PC-3 (cell line): ENCODE results near the gene L3MBTL1.

Experiments used
- CTCF ChIP-seq: fragments of 300-600 bp; sonication (generic); conservative IDR thresholded peaks from 2 replicates; pipeline ENCODE4 v1.5.1; 2017; ENCODE audit warnings: antibody characterized with exemption, low read depth, mild to moderate bottlenecking, low read length
- EZH2phosphoT487 ChIP-seq: fragments of 300-600 bp; sonication (generic); IDR thresholded peaks from 2 replicates; pipeline ENCODE4 v1.6.1; 2018; ENCODE audit warnings: mild to moderate bottlenecking, antibody characterized with exemption, low read length, borderline replicate concordance

GRCh38 chr20:43472671-43473380, 34.7 kb upstream of the L3MBTL1 start:
- TF ChIP-seq CTCF = 0 out of 2 replicates have a peak, but pooled peaks have one; percentile 12
- no peak for TF ChIP-seq EZH2phosphoT487
